GM23338 (cell line): ENCODE data around the gene LPP. TPM values are rescaled to one million over a fixed set of nuclear protein-coding genes. Genes with fewer than 3 reads are reported as not detected.
A peak's percentile ranks its signal among the peaks of the same experiment; 100 is the strongest.

ENCODE experiments used
- ATAC-seq: fragments of 200-7000 bp; cut with Tn5 transposase; 3 replicates; pipeline ENCODE4 v1.9.1; 2020
- DNase-seq: peaks from one replicate; pipeline ENCODE4 v3.0.0-alpha.2; 2015; ENCODE audit warnings: low spot score
- H2AFZ ChIP-seq: fragments of 200-600 bp; sonication (generic); 2 replicates; pipeline ENCODE4 v1.8.0; 2016; ENCODE audit warnings: antibody characterized with exemption, mild to moderate bottlenecking, moderate library complexity
- H3F3A ChIP-seq: fragments of 200-600 bp; sonication (generic); replicated peaks from 2 replicates; pipeline ENCODE4 v1.8.0; 2017; ENCODE audit warnings: antibody characterized with exemption, mixed run types, low read depth
- H3K27ac ChIP-seq: fragments of 200-600 bp; sonication (generic); 2 replicates; pipeline ENCODE4 v1.6.1; 2016; ENCODE audit warnings: low read depth
- H3K27me3 ChIP-seq: fragments of 200-600 bp; sonication (generic); 2 replicates; pipeline ENCODE4 v1.8.0; 2016; ENCODE audit warnings: mild to moderate bottlenecking, mixed run types, moderate library complexity; ENCODE audit not compliant: insufficient read depth
- H3K36me3 ChIP-seq: fragments of 200-600 bp; sonication (generic); 2 replicates; pipeline ENCODE4 v1.8.0; 2016; ENCODE audit warnings: mild to moderate bottlenecking; ENCODE audit not compliant: insufficient read depth
- H3K4me1 ChIP-seq: fragments of 200-600 bp; sonication (generic); 2 replicates; pipeline ENCODE4 v1.8.0; 2016; ENCODE audit warnings: mild to moderate bottlenecking, moderate library complexity; ENCODE audit not compliant: insufficient read depth
- H3K4me2 ChIP-seq: fragments of 200-600 bp; sonication (generic); 2 replicates; pipeline ENCODE4 v1.7.1; 2017; ENCODE audit warnings: mixed run types
- H3K4me3 ChIP-seq: fragments of 200-600 bp; sonication (generic); 2 replicates; pipeline ENCODE4 v1.6.1; 2016; ENCODE audit warnings: mixed run types
- H3K79me2 ChIP-seq: fragments of 200-600 bp; sonication (generic); replicated peaks from 2 replicates; pipeline ENCODE4 v1.8.0; 2017; ENCODE audit warnings: mild to moderate bottlenecking; ENCODE audit not compliant: insufficient read depth
- H3K9me2 ChIP-seq: fragments of 200-600 bp; sonication (generic); 2 replicates; pipeline ENCODE4 v1.8.0; 2017; ENCODE audit not compliant: insufficient read depth
- H4K20me1 ChIP-seq: fragments of 200-600 bp; sonication (generic); replicated peaks from 2 replicates; pipeline ENCODE4 v1.8.0; 2017; ENCODE audit warnings: mild to moderate bottlenecking; ENCODE audit not compliant: insufficient read depth
- H3K27ac Mint-ChIP-seq: 2 replicates; pipeline ENCODE4 v1.8.0; 2020; ENCODE audit warnings: inconsistent platforms, mild to moderate bottlenecking, moderate library complexity, mixed read lengths
- H3K27me3 Mint-ChIP-seq: 3 replicates; pipeline ENCODE4 v1.8.0; 2022; ENCODE audit warnings: low read depth, mild to moderate bottlenecking, moderate library complexity, mixed read lengths, inconsistent platforms; ENCODE audit not compliant: insufficient read depth, poor library complexity
- H3K36me3 Mint-ChIP-seq: 3 replicates; pipeline ENCODE4 v1.8.0; 2021; ENCODE audit warnings: low read depth, mild to moderate bottlenecking, inconsistent platforms, moderate library complexity, mixed read lengths
- H3K4me1 Mint-ChIP-seq: 3 replicates; pipeline ENCODE4 v1.8.0; 2020; ENCODE audit warnings: mild to moderate bottlenecking, inconsistent platforms, mixed read lengths
- H3K4me3 Mint-ChIP-seq: 3 replicates; pipeline ENCODE4 v1.8.0; 2021; ENCODE audit warnings: moderate library complexity, mild to moderate bottlenecking, inconsistent platforms, mixed read lengths
- H3K9me3 Mint-ChIP-seq: 3 replicates; pipeline ENCODE4 v1.8.0; 2020; ENCODE audit warnings: moderate library complexity, mild to moderate bottlenecking, inconsistent platforms, mixed read lengths
- CREB1 ChIP-seq: fragments of 250-450 bp; sonication (Bioruptor Pico); IDR thresholded peaks from 2 replicates; pipeline ENCODE4 v1.5.0; 2020; ENCODE audit warnings: low read depth, mild to moderate bottlenecking, moderate library complexity
- JUNB ChIP-seq: IDR thresholded peaks from one replicate; pipeline ENCODE4 v1.6.1; 2016; ENCODE audit warnings: antibody characterized with exemption; ENCODE audit not compliant: unreplicated experiment
- REST ChIP-seq: IDR thresholded peaks from one replicate; pipeline ENCODE4 v1.6.1; 2018; ENCODE audit warnings: antibody characterized with exemption; ENCODE audit not compliant: unreplicated experiment
- STAT1 ChIP-seq: IDR thresholded peaks from one replicate; pipeline ENCODE4 v1.6.1; 2016; ENCODE audit warnings: antibody characterized with exemption; ENCODE audit not compliant: unreplicated experiment
- ZNF331 ChIP-seq: fragments of 250-450 bp; sonication (Bioruptor Pico); IDR thresholded peaks from 2 replicates; pipeline ENCODE4 v1.5.0; 2020; ENCODE audit warnings: low read depth, mild to moderate bottlenecking, moderate library complexity
- polyA plus RNA-seq: library from polyadenylated mRNA; unstranded; fragments of >200 nt; fragmentation: Nextera tagmentation; extraction: Ambion mirVana; gene quantifications from 2 replicates; pipeline ENCODE4 v1.2.1, GENCODE V29; 2016
- total RNA-seq: library from RNA; depleted of rRNA; stranded (reverse); fragments of >200 nt; shearing (Covaris generic); gene quantifications from 2 replicates; pipeline ENCODE4 v1.2.3, GENCODE V29; 2014
- TF ChIP-seq, protein P1 (sequence below), 2 experiments: fragments of 200-600 bp in 1 of 2; sonication (generic) in 1 of 2; conservative IDR thresholded peaks; 2 replicates each; pipeline versions ENCODE4 v1.5.1 to v1.6.1; 2016 to 2017; ENCODE audit warnings: antibody characterized with exemption in 2 of 2, low read depth in 2 of 2, mild to moderate bottlenecking in 2 of 2, moderate library complexity in 1 of 2
- TF ChIP-seq, protein P2 (sequence below): fragments of 250-450 bp; sonication (Bioruptor Pico); IDR thresholded peaks from 2 replicates; pipeline ENCODE4 v1.5.0; 2020; ENCODE audit warnings: mild to moderate bottlenecking, moderate library complexity

LPP gene
- total and polyA plus RNA-seq, 2 experiments from 2014 or later = 23.0 to 35.2 TPM

- TF ChIP-seq, protein P1, sequence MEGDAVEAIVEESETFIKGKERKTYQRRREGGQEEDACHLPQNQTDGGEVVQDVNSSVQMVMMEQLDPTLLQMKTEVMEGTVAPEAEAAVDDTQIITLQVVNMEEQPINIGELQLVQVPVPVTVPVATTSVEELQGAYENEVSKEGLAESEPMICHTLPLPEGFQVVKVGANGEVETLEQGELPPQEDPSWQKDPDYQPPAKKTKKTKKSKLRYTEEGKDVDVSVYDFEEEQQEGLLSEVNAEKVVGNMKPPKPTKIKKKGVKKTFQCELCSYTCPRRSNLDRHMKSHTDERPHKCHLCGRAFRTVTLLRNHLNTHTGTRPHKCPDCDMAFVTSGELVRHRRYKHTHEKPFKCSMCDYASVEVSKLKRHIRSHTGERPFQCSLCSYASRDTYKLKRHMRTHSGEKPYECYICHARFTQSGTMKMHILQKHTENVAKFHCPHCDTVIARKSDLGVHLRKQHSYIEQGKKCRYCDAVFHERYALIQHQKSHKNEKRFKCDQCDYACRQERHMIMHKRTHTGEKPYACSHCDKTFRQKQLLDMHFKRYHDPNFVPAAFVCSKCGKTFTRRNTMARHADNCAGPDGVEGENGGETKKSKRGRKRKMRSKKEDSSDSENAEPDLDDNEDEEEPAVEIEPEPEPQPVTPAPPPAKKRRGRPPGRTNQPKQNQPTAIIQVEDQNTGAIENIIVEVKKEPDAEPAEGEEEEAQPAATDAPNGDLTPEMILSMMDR (conservative IDR thresholded peaks at IDR 0.05; ENCODE audit: low read depth in 2 of 2) = no peak
Measured at GRCh38 chr3:188431553-188431952, 277.6 kb downstream of the LPP start (continued).

DNA sequence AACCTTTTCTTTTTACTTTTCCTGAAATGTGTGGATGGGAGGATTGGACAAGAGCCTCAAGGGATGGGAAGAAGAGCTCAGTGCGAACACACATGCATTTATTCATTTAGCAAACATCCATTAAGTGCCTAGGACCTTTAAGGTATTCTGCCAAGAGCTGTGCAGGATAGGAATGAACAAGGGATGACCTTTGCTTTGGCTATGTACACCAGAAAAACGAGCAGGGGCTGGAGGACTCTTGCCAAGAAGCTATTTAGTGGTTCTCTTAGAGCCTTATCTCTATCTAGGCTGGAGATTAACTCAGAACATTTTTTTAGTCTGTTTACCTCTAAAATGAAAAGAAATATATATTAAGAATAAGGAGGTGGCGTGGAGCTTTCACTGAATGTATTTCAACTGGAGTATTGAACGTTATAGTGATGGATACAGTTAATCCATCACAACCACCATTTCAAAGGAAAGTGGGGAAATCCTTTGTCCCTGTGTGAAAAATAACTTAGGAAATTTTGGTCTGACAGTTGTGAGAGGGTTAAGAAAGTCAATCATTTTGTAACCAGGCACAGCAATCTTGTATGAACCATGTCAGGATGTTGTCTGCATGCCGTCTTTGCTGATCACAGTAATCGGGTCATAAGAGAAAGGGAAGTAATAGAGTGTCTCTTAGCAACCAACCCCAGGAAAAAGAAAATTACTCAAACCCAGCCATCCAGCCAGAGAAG is 279.0 kb downstream of the LPP start:
- Histone ChIP-seq H3K27me3 (no peaks in the 10 kb centered on the region), H3K79me2 (no peaks in the 10 kb centered on the region), H4K20me1 (no peaks in the 10 kb centered on the region), H3K9me2 (no peaks in the 10 kb centered on the region), H3K36me3 (no peaks in the 10 kb centered on the region), H3K4me3 (no peak overlapping the region), H3F3A (no peaks in the 10 kb centered on the region), H3K4me1 (no peaks in the 10 kb centered on the region), H3K4me2 (no peak overlapping the region), H3K27ac (no peak overlapping the region), H2AFZ (no peak overlapping the region)
- H3K27me3 Mint-ChIP-seq = peaks cover 2% of the 10 kb centered on the region
- peak overlapping the region; percentile 12; the same call in 1 of the 2 replicates for H3K27ac Mint-ChIP-seq
- H3K36me3 Mint-ChIP-seq = no peaks in the 10 kb centered on the region
- ATAC-seq = no peak
- no peaks in the 10 kb centered on the region for H3K9me3 Mint-ChIP-seq
- DNase-seq = no peak
- no peak for TF ChIP-seq ZNF331 (CRISPR knock-in tag)
- TF ChIP-seq, protein P1 (conservative IDR thresholded peaks at IDR 0.05; ENCODE audit: low read depth in 2 of 2) = no peak
- TF ChIP-seq JUNB = no peak
- no peak for TF ChIP-seq REST
- TF ChIP-seq, protein P2, sequence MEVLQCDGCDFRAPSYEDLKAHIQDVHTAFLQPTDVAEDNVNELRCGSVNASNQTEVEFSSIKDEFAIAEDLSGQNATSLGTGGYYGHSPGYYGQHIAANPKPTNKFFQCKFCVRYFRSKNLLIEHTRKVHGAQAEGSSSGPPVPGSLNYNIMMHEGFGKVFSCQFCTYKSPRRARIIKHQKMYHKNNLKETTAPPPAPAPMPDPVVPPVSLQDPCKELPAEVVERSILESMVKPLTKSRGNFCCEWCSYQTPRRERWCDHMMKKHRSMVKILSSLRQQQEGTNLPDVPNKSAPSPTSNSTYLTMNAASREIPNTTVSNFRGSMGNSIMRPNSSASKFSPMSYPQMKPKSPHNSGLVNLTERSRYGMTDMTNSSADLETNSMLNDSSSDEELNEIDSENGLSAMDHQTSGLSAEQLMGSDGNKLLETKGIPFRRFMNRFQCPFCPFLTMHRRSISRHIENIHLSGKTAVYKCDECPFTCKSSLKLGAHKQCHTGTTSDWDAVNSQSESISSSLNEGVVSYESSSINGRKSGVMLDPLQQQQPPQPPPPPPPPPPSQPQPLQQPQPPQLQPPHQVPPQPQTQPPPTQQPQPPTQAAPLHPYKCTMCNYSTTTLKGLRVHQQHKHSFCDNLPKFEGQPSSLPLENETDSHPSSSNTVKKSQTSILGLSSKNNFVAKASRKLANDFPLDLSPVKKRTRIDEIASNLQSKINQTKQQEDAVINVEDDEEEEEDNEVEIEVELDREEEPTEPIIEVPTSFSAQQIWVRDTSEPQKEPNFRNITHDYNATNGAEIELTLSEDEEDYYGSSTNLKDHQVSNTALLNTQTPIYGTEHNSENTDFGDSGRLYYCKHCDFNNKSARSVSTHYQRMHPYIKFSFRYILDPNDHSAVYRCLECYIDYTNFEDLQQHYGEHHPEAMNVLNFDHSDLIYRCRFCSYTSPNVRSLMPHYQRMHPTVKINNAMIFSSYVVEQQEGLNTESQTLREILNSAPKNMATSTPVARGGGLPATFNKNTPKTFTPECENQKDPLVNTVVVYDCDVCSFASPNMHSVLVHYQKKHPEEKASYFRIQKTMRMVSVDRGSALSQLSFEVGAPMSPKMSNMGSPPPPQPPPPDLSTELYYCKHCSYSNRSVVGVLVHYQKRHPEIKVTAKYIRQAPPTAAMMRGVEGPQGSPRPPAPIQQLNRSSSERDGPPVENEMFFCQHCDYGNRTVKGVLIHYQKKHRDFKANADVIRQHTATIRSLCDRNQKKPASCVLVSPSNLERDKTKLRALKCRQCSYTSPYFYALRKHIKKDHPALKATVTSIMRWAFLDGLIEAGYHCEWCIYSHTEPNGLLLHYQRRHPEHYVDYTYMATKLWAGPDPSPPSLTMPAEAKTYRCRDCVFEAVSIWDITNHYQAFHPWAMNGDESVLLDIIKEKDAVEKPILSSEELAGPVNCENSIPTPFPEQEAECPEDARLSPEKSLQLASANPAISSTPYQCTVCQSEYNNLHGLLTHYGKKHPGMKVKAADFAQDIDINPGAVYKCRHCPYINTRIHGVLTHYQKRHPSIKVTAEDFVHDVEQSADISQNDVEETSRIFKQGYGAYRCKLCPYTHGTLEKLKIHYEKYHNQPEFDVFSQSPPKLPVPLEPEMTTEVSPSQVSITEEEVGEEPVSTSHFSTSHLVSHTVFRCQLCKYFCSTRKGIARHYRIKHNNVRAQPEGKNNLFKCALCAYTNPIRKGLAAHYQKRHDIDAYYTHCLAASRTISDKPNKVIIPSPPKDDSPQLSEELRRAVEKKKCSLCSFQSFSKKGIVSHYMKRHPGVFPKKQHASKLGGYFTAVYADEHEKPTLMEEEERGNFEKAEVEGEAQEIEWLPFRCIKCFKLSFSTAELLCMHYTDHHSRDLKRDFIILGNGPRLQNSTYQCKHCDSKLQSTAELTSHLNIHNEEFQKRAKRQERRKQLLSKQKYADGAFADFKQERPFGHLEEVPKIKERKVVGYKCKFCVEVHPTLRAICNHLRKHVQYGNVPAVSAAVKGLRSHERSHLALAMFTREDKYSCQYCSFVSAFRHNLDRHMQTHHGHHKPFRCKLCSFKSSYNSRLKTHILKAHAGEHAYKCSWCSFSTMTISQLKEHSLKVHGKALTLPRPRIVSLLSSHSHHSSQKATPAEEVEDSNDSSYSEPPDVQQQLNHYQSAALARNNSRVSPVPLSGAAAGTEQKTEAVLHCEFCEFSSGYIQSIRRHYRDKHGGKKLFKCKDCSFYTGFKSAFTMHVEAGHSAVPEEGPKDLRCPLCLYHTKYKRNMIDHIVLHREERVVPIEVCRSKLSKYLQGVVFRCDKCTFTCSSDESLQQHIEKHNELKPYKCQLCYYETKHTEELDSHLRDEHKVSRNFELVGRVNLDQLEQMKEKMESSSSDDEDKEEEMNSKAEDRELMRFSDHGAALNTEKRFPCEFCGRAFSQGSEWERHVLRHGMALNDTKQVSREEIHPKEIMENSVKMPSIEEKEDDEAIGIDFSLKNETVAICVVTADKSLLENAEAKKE = no peak
- no peak for TF ChIP-seq CREB1
- no peak for TF ChIP-seq STAT1
- H3K4me1 Mint-ChIP-seq = peaks cover 14% of the 10 kb centered on the region; the same call in 2 of the 3 replicates
- H3K4me3 Mint-ChIP-seq = no peak overlapping the region
